HG03469 (cell line): ENCODE results near the gene CAMK2A.
"Not testable (repeated sequence)": the region's sequence is repeated elsewhere in the genome, so short reads cannot be mapped to it uniquely, and the experiment has no call there.

Source experiments
- ATAC-seq: cut with Tn5 transposase; IDR thresholded peaks from one replicate; pipeline ENCODE4 v1.9.1; 2021; ENCODE audit warnings: mild to moderate bottlenecking, moderate library complexity, moderate number of reproducible peaks; ENCODE audit not compliant: unreplicated experiment

Gene CAMK2A

GRCh38 chr5:150239099-150239793, 50.3 kb downstream of the CAMK2A start:
- ATAC-seq = no peak

DNA sequence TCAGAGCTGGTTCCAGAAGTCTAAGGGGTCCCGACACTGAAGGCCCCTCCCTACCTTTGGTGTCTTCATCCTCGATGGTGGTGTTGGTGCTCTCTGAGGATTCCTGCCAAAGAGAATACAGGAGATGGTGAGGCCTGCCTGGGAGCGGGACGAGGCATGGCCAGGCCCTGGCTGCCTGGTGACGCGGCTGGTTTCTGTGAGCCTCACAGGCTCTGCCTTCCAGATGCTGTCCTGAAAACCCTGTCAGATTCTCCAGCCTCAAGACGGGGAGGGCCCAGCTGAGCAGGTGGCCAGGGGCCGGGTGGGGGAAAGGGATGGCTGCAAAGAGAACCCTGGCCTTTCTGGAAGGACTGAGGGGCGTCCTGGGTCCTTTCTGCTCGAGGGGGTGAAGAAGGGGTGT, 50.9 kb downstream of the CAMK2A start:
- ATAC-seq = no peak

GRCh38 chr5:150236981-150237754, 52.4 kb downstream of the CAMK2A start:
- no peak for ATAC-seq

DNA sequence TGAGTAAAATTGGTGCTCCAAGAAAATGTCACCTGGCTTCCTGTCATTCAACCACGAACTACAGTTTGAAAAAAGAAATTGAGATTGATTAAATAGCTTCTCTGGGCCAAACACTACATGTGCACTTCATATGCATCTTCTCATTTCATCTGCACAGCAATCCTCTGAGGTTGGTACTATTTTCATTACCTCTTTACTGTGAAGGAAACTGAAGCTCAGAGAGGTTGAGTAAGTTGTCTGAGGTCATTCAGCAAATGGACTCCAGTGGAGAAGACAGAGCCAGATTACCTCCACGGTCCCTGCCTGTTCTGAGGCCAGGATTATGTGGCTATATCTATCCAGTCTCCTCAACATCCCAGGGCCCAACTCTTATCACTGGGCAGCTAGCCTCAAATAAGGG, 53.3 kb downstream of the CAMK2A start:
- no peak for ATAC-seq

- ATAC-seq = no peak
Measured at GRCh38 chr5:150235500-150235854, 54.1 kb downstream of the CAMK2A start.

DNA sequence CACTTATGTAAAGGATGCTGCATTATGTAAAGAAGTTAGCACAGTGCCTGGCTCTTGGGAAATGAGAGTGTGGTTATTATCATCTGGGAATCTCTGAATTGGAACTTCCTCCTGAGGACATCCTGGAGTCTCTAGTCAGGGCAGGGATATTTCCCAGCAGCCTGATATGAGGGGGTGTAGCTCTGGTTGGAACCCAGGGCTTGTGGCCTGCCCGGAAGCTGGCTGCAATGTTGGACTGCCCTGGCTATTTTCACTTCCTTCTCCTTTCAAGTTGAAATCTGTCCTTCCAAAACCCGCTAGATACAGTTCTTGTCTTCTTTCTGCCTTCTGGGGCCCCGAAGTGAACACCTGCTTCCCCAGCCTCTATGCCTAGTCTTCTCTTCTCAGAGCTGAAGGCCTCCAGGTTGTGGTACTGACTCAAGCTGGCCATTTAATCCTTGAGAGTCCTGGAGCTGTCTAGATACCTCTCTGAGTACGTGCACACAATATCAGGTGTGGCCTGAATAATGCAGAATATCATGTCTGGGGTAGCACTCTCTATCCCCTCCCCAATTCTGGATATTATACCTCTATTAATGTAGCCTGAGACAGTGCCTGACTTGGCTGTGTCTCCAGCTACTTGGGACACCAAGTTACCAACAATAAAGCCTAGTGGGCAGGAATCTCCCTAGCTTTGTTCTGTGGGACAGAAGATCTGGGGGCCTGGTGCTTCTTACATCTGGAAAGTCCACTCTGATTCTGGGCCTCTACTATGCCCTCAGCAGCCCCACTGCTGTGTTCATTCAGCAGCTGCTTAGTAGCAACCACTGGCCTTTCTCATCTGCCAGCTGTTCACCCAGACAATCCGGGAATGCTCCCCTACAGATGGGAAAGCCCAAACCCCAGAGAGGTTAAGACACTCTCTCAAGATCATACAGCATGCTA, 54.7 kb downstream of the CAMK2A start:
- ATAC-seq = no peak

GRCh38 chr5:150233706-150234105, 55.9 kb downstream of the CAMK2A start:
- not testable (repeated sequence) for ATAC-seq

- ATAC-seq = no peak
Measured at GRCh38 chr5:150230842-150231241, 58.7 kb downstream of the CAMK2A start.

GRCh38 chr5:150229571-150229970, 60.0 kb downstream of the CAMK2A start:
- ATAC-seq = no peak

DNA sequence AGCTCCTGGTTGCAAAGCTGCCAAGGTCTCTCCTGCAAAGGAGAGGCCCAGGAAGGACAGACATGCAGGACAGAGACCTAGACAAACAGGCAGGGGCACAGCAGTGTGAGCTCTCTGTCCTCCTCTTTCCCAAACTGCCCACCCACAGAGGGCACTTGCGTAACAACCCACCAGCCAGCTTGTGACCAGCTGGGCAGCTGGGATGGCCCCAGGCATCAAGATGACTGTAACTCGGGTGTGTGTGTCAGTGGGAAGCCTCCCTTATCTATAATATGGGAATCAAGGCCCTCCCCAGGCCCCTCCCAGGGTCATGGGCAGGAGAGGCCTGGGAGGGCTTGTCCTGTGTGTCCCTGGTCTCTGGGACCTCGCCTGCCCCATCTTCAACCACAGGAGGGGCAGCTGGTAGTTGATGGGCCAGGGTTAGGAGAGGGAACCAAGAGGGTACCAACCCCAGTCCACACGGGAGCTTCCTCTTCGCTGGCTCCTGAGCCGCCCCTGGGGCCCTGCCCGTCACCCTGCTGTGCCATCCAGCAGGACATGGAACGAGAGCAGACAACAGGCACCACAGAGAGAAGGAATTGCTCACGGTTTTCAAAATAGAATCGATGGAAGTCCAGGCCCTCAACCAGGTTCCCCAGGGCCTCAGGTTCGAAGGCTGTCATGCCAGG, 61.8 kb downstream of the CAMK2A start:
- no peak for ATAC-seq

- ATAC-seq = no peak
Measured at GRCh38 chr5:150227036-150227435, 62.5 kb downstream of the CAMK2A start.

DNA sequence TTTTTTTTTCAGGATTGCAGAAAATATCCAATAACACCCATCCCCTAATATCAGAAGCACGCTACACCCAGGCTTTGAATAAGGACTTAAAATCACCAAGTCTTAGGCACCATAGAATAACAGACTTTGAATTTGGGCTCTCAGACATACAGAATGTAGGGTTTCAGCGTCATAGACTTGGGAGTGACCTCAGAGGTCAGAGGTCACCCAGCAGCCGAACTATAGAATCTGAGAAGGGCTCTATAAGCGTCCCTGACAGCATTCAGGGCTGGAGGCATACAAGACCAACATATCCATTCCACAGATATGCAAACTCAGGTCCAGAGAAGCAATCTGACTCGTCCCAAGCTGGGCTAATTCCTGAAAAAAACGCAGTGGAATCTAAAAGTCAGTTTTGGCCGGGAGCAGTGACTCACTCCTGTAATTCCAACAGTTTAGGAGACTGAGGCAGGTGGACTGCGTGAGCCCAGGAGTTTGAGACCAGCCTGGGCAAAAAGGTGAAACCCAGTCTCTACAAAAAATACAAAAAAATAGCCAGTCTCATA, 65.0 kb downstream of the CAMK2A start:
- no peak for ATAC-seq

DNA sequence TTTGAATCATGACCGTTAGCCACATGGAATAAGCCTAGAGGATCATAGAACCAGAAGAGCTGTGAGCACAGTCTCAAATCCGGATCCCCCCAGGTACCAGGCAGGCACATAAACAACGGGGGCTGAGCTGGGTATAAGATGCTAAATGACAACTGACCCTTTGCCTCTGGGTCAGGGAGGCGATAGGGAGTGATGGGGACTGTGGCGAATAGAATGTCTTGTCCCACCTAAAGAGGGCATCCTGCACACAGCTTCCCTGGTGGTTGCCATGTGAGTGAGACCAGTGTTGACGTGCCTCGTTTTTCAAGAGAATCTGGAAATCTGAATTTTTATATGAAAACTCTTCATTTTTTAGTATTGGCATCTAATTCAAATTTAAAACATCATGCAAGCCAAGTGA, 66.1 kb downstream of the CAMK2A start:
- no peak for ATAC-seq

DNA sequence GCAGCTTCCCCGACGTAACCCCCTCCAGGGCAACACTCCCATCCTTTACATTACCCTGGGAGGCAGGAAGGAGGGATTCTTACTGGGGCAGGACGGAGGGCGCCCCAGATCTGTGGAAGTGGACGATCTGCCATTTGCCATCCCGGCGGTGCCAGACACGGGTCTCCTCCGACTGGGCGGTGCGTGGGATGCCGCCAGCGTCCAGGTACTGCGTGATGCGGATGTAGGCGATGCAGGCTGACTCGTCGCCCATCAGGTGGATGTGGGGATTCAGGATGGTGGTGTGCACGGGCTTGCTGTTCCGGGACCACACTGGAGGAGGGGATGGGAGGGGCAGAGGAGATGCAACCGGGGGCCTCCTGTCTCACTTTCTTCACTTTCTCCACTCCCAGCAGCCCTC, 66.7 kb downstream of the CAMK2A start:
- no peak for ATAC-seq

GRCh38 chr5:150221471-150221870, 68.1 kb downstream of the CAMK2A start:
- ATAC-seq = no peak

- no peak for ATAC-seq
Measured at GRCh38 chr5:150219861-150220260, 69.7 kb downstream of the CAMK2A start.

GRCh38 chr5:150219142-150219541, 70.4 kb downstream of the CAMK2A start:
- ATAC-seq = no peak

DNA sequence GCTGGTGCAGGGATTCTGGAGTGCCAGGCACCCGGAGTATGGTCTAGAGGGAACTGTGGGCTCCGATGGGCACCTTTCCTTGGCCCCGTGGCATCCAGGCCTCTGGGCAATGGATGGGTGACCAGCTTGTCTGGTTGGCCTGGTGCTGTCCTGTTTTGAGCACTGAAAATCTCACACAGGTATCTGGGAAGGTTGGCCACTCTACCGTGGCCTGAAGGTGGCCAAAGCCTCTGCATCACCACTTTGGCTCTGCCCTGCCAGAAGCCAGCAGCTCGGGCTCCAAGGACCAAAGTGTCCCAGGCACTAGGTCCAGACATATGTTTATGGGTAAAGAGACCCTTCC, 70.9 kb downstream of the CAMK2A start:
- ATAC-seq = no peak

DNA sequence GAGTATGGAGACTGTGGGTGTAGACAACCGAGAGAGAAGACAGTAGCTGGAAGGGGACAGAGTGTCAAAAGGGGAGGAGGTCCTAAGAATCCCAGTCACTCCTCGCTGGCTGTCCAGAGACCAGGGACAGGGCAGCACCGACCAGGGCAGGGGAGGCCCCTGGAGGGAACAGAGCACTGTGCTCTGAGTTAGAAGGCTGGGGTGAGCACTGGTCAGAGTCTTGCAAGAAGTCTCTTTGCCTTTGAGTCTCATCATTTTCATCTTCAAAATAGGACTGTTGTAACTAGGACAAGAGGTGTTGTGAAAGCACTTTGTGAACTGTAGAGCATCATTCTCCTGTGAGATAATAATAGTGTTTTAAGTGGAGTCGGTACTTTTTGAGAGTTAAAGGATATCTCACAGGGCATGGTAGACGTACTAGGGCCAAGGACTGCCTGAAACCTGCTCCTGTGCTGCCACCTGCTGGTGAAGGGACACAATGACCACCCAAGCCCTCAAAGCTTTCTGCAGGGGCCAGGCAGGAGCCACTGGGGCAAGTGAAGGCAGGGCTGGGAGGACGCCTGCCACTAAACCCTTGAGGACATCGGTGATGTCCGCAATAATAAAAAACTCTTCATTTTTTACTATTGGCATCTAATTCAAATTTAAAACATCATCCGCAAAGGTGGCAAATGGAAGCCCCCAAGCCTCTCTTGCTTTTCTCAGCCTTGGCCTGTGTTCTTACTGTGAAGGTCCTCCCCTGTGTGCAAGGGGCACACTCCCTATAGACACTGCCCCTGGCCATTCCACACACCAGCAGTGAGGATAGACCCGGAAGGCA, 71.5 kb downstream of the CAMK2A start:
- no peak for ATAC-seq

GRCh38 chr5:150217038-150217437, 72.5 kb downstream of the CAMK2A start:
- ATAC-seq = no peak
